Natural killer cell (primary cell): ENCODE data around the gene GRID1. TPM values are rescaled to one million over a fixed set of nuclear protein-coding genes. Genes with fewer than 3 reads are reported as not detected.

ENCODE experiments used
- ATAC-seq, 3 donors: fragments of 150-1000 bp in 2 of 3; fragments of 200-7000 bp in 1 of 3; cut with Tn5 transposase; 1 replicate in 1 of 3; 2 replicates in 2 of 3; pipeline ENCODE4 v1.10.0; 2021; ENCODE audit warnings: mild to moderate bottlenecking in 2 of 3, moderate library complexity in 2 of 3
- DNase-seq, 2 donors: peaks; one replicate each; pipeline versions ENCODE4 v3.0.0 to v3.0.0-alpha.2; 2013 to 2021; ENCODE audit warnings: mixed read lengths in 1 of 2
- H3K27ac ChIP-seq: one replicate; pipeline ENCODE4 v1.5.1; 2013; ENCODE audit warnings: mild to moderate bottlenecking, low read length
- H3K27me3 ChIP-seq: one replicate; pipeline ENCODE4 v1.6.1; 2013; ENCODE audit warnings: low read length; ENCODE audit not compliant: control insufficient read depth, insufficient read depth
- H3K36me3 ChIP-seq: one replicate; pipeline ENCODE4 v1.6.1; 2013; ENCODE audit warnings: low read length; ENCODE audit not compliant: control insufficient read depth, insufficient read depth
- H3K4me1 ChIP-seq: one replicate; pipeline ENCODE4 v1.6.1; 2013; ENCODE audit warnings: low read length; ENCODE audit not compliant: control insufficient read depth, insufficient read depth
- H3K4me3 ChIP-seq: one replicate; pipeline ENCODE4 v1.5.1; 2013; ENCODE audit warnings: low read length
- H3K9me3 ChIP-seq: one replicate; pipeline ENCODE4 v1.6.1; 2013; ENCODE audit warnings: low read length; ENCODE audit not compliant: control insufficient read depth, insufficient read depth
- H3K27ac Mint-ChIP-seq, 2 donors: one replicate each; pipeline ENCODE4 v1.8.0; 2022; ENCODE audit warnings: mild to moderate bottlenecking in 2 of 2, mixed read lengths in 2 of 2, moderate library complexity in 1 of 2
- H3K27me3 Mint-ChIP-seq, 2 donors: one replicate each; pipeline ENCODE4 v1.8.0; 2022; ENCODE audit warnings: low read depth in 2 of 2, mixed read lengths in 2 of 2
- H3K36me3 Mint-ChIP-seq: one replicate; pipeline ENCODE4 v1.8.0; 2022; ENCODE audit warnings: mixed read lengths
- H3K4me1 Mint-ChIP-seq, 2 donors: one replicate each; pipeline ENCODE4 v1.8.0; 2022; ENCODE audit warnings: mixed read lengths in 2 of 2
- H3K4me3 Mint-ChIP-seq: one replicate; pipeline ENCODE4 v1.8.0; 2022; ENCODE audit warnings: mild to moderate bottlenecking, moderate library complexity, mixed read lengths
- H3K9me3 Mint-ChIP-seq, 2 donors: one replicate each; pipeline ENCODE4 v1.8.0; 2022; ENCODE audit warnings: mixed read lengths in 2 of 2
- CTCF ChIP-seq: fragments of 200-600 bp; IDR thresholded peaks from one replicate; pipeline ENCODE4 v1.8.0; 2022; ENCODE audit warnings: antibody characterized with exemption
- WGBS: methylation state at CpG from one replicate; pipeline ENCODE4 v1.1.7; 2013; ENCODE audit warnings: missing lambda C conversion rate; ENCODE audit not compliant: insufficient coverage; 5-methylcytosine and 5-hydroxymethylcytosine counted together
- intact Hi-C: fragments of 100-400 bp; cut with micrococcal nuclease; formaldehyde crosslinking; loops from one replicate; pipeline ENCODE4 v1.14.2; 2022
- total RNA-seq, 4 donors: library from RNA; stranded (reverse); fragments of 120-200 nt in 1 of 4; gene quantifications; one replicate each; pipeline versions ENCODE4 v1.2.3 to v1.2.4, GENCODE V29; 2013 to 2022

Gene GRID1
- total RNA-seq, 3 donors from 2014 or later (not counting 1 experiment from before 2014, with no cell fraction given): not detected

DNA sequence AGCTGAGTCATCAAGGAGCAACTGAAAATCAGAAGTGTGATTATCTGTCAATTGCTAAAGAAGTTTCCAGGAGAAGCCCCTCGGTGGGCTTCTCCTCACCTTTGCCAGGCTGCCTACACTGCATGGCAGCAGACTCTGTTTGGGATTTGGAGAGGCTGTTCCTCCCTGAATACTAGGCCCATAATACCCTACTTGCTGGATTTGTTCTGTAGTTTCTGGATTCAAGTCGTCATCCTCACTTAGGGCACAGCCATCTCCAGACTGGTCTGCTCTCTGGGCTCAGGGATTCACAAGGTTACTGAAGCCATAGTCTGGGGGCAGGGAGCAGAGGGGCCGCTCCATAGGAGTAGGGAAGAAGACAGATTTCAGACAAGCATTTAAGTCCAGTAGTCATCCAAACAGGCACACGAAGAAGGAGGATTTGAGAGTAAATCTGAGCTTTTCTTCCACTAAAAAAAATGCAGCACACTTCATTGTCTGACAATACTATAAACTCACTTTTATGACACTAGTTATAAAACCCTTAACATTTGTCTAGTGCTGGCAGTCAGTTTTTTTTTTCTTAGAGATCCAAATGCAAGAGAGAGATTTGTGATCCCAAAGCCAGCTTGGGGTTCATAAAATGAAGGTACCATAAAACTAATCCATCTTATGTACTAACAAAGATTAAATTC, 723.3 kb downstream of the GRID1 start:
- Histone ChIP-seq H3K4me3 (no peak overlapping the region), H3K36me3 (no peaks in the 10 kb centered on the region), H3K27me3 (no peaks in the 10 kb centered on the region), H3K27ac (no peak overlapping the region), H3K4me1 (no peaks in the 10 kb centered on the region), H3K9me3 (no peaks in the 10 kb centered on the region)
- ATAC-seq: no peak
- H3K27ac Mint-ChIP-seq: no peak overlapping the region
- H3K9me3 Mint-ChIP-seq: peaks cover 0 to 2% of the 10 kb centered on the region in 2 donors
- DNase-seq: no peak
- H3K4me3 Mint-ChIP-seq: no peak overlapping the region
- no peaks in the 10 kb centered on the region for H3K36me3 Mint-ChIP-seq
- intact Hi-C loops: no loop called here
- 68% methylated on average over 4 of the region's 4 CpGs for WGBS
- H3K27me3 Mint-ChIP-seq: no peaks in the 10 kb centered on the region
- H3K4me1 Mint-ChIP-seq: no peaks in the 10 kb centered on the region
- no peak for TF ChIP-seq CTCF

DNA sequence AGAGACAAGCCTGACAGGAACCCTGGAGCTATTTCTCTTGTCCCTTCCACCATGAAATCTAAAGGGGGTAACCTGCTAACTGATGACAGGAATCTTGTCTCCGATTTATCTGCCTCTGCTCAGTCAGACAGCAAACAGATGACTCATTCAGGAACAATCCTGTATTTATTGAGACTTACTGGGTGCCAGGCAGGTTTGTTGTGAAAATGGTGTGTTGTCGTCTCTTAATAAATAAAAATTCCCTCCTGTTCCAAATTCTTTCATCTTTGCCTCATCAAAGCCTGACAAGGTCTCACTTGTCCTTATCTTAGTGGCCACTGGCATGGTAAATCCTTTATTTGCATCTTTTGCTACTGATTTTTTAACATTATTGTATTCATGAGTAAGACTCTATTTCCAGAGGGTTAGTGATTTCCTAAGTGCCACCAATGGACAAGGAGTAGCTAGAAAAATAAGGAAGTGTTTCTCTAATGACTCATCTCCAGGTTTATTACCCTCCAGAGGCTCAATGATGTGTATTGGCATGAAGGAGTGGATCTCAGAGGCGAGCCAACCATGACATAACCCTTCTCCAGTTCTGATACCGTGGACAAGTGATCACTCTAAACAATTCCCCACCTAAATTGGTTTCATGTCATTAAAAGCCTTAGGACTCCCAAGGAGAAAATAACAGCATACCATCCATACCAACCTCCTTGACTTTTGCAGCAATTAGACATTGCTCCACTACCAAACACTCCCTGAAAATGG, 724.0 kb downstream of the GRID1 start:
- TF ChIP-seq CTCF: no peak
- intact Hi-C loops: no loop called here
- H3K27me3 ChIP-seq: no peaks in the 10 kb centered on the region
- H3K4me1 ChIP-seq: no peaks in the 10 kb centered on the region
- H3K4me1 Mint-ChIP-seq: no peaks in the 10 kb centered on the region
- no peak overlapping the region for H3K27ac Mint-ChIP-seq
- WGBS: 75% methylated on average over 3 of the region's 4 CpGs
- no peaks in the 10 kb centered on the region for H3K36me3 Mint-ChIP-seq
- no peaks in the 10 kb centered on the region for H3K36me3 ChIP-seq
- H3K27me3 Mint-ChIP-seq: no peaks in the 10 kb centered on the region
- no peak overlapping the region for H3K4me3 Mint-ChIP-seq
- DNase-seq (no peak), ATAC-seq (no peak)
- no peaks in the 10 kb centered on the region for H3K9me3 ChIP-seq
- H3K4me3 ChIP-seq: no peak overlapping the region
- H3K27ac ChIP-seq: no peak overlapping the region
- peaks cover 2 to 4% of the 10 kb centered on the region in 2 donors for H3K9me3 Mint-ChIP-seq

DNA sequence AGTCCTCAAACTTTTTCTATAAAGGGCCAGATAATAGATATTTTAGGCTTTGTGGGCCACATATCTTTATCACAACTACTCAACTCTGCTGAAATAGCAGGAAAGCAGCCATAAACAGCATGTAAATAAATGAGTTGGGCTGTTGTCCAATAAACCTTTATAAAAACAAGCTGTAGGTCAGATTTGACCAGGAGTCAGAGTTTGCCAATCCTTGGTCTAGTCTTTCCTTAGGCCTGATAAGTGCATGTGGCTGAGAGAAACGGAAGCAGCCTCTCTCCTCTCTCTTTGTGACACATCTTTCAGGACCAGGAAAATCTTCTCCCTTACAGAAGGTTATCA, 724.5 kb downstream of the GRID1 start:
- DNase-seq: no peak
- Histone ChIP-seq H3K4me3 (no peak overlapping the region), H3K27me3 (no peaks in the 10 kb centered on the region), H3K36me3 (no peaks in the 10 kb centered on the region), H3K27ac (no peak overlapping the region), H3K9me3 (no peaks in the 10 kb centered on the region), H3K4me1 (no peaks in the 10 kb centered on the region)
- no peak overlapping the region for H3K27ac Mint-ChIP-seq
- intact Hi-C loops: no loop called here
- no peak for ATAC-seq
- H3K4me3 Mint-ChIP-seq: no peak overlapping the region
- no peak for TF ChIP-seq CTCF
- no peaks in the 10 kb centered on the region for H3K36me3 Mint-ChIP-seq
- H3K27me3 Mint-ChIP-seq: no peaks in the 10 kb centered on the region
- 92% methylated on average over 1 of the region's 1 CpG for WGBS
- H3K4me1 Mint-ChIP-seq: no peaks in the 10 kb centered on the region
- H3K9me3 Mint-ChIP-seq: peaks cover 2 to 6% of the 10 kb centered on the region in 2 donors
